A673 (cell line): ENCODE measurements around the gene OSM.

Experiments
- CTCF ChIP-seq: fragments of 300-800, 200-600 bp; sonication (generic); conservative IDR thresholded peaks from 2 replicates; pipeline ENCODE4 v1.5.1; 2017; ENCODE audit warnings: low read depth, mild to moderate bottlenecking, antibody characterized with exemption, low read length, moderate library complexity, mixed read lengths
- EZH2 ChIP-seq: fragments of 200-600 bp; sonication (generic); IDR thresholded peaks from 2 replicates; pipeline ENCODE4 v1.6.1; 2017; ENCODE audit warnings: borderline replicate concordance, low read depth, mild to moderate bottlenecking, mixed read lengths, antibody characterized with exemption, low read length; ENCODE audit not compliant: poor library complexity, severe bottlenecking

- no peak for TF ChIP-seq CTCF
- TF ChIP-seq EZH2, result no peak
Observed at GRCh38 chr22:30230787-30231461, 35.7 kb downstream of the OSM start.
